Measurements from ENCODE around the gene KRTAP5-9. TPM values are rescaled to one million over a fixed set of nuclear protein-coding genes. Genes with fewer than 3 reads are reported as not detected.

KRTAP5-9 gene
- total and polyA plus RNA-seq, 9 of the 15 experiments (the other 6 are each of a cell fraction or from before 2014, with no cell fraction given), result not detected

- Histone ChIP-seq H4K20me1 (replicated peaks; ENCODE audit: control insufficient read depth, insufficient read depth, low read length) (no peaks in the 10 kb centered on the region), H3K9ac (ENCODE audit: insufficient read depth in 1 of 2, low read depth in 2 of 2, low read length in 2 of 2) (no peak overlapping the region), H3K27ac (ENCODE audit: extremely low read depth, low read depth, low read length) (no peak overlapping the region), H3K36me3 (ENCODE audit: control insufficient read depth, insufficient read depth, low read length) (0 out of 3 replicates have a peak, but pooled peaks cover 3% of the 10 kb centered on the region), H3K4me2 (ENCODE audit: insufficient read depth, low read length) (no peak overlapping the region), H3K27me3 (ENCODE audit: control insufficient read depth in 2 of 2, insufficient read depth in 2 of 2, low read length in 2 of 2) (no peaks in the 10 kb centered on the region), H3K4me1 (replicated peaks in 1 of 2; ENCODE audit: control insufficient read depth in 2 of 2, insufficient read depth in 2 of 2, low read length in 2 of 2) (no peaks in the 10 kb centered on the region), H2AFZ (ENCODE audit: low read depth, low read length) (no peak overlapping the region), H3K9me3 (replicated peaks; ENCODE audit: control insufficient read depth, insufficient read depth, low read depth, low read length) (0 out of 2 replicates have a peak, but pooled peaks cover 1% of the 10 kb centered on the region), H3K4me3 (no peak overlapping the region), H3K79me2 (ENCODE audit: control insufficient read depth, insufficient read depth, low read length) (no peaks in the 10 kb centered on the region), H3K9me1 (ENCODE audit: control insufficient read depth, insufficient read depth, low read length) (no peaks in the 10 kb centered on the region)
- DNase-seq (ENCODE audit: extremely low read depth in 1 of 4, low spot score in 3 of 4) (no peak), FAIRE-seq (no peak), ATAC-seq (no peak)
- no peak for TF ChIP-seq HIVEP1 (CRISPR knock-in tag; IDR thresholded peaks at IDR 0.05)
- no peak for TF ChIP-seq ZNF324 (CRISPR knock-in tag; IDR thresholded peaks at IDR 0.05)
- no peak for TF ChIP-seq HSF4 (CRISPR knock-in tag; IDR thresholded peaks at IDR 0.05; ENCODE audit: borderline replicate concordance)
- TF ChIP-seq, protein P1, sequence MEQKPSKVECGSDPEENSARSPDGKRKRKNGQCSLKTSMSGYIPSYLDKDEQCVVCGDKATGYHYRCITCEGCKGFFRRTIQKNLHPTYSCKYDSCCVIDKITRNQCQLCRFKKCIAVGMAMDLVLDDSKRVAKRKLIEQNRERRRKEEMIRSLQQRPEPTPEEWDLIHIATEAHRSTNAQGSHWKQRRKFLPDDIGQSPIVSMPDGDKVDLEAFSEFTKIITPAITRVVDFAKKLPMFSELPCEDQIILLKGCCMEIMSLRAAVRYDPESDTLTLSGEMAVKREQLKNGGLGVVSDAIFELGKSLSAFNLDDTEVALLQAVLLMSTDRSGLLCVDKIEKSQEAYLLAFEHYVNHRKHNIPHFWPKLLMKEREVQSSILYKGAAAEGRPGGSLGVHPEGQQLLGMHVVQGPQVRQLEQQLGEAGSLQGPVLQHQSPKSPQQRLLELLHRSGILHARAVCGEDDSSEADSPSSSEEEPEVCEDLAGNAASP (IDR thresholded peaks at IDR 0.05), result no peak
- no peak for TF ChIP-seq NR4A1 (CRISPR knock-in tag; IDR thresholded peaks at IDR 0.05)
- TF ChIP-seq NR4A1 (tag; IDR thresholded peaks at IDR 0.05), result no peak
- in situ Hi-C loops (cut with MboI), result no loop called here
- WGBS (ENCODE audit: insufficient coverage, low coverage, missing lambda C conversion rate), result 80% methylated on average over 2 of the region's 2 CpGs
- intact Hi-C loops (cut with micrococcal nuclease), result no loop called here
- ChIA-PET POLR2A (no interaction called here), CTCF (ENCODE audit: low intra/inter-chr PET ratio) (no interaction called here)
- no TSS peak for BruUV-seq (replicated peaks)
Measured at GRCh38 chr11:71505001-71505400, 43.2 kb upstream of the KRTAP5-9 start.
